ENCODE measurements around the gene ACOT7. TPM values are rescaled to one million over a fixed set of nuclear protein-coding genes. Genes with fewer than 3 reads are reported as not detected.
"Not testable (repeated sequence)": the region's sequence is repeated elsewhere in the genome, so short reads cannot be mapped to it uniquely, and the experiment has no call there.

Gene ACOT7
- total and polyA plus RNA-seq, 2 experiments from 2014 or later = 20.3 to 39.9 TPM

GRCh38 chr1:6310116-6310848, 83.3 kb downstream of the ACOT7 start:
- H3K9me3 ChIP-seq (ENCODE audit: low read depth) = no peaks in the 10 kb centered on the region

GRCh38 chr1:6309564-6309963, 84.0 kb downstream of the ACOT7 start:
- H3K36me3 ChIP-seq (replicated peaks; ENCODE audit: insufficient read depth, low read depth) = no peaks in the 10 kb centered on the region
- H3K4me1 ChIP-seq (ENCODE audit: insufficient read depth) = no peaks in the 10 kb centered on the region
- no peaks in the 10 kb centered on the region for H3K9me3 ChIP-seq (ENCODE audit: low read depth)
- DNase-seq (ENCODE audit: low spot score) = no peak
- H3K27ac ChIP-seq = no peak overlapping the region
- no peaks in the 10 kb centered on the region for H3K27me3 ChIP-seq
- H2AFZ ChIP-seq = no peak overlapping the region
- H3K9me2 ChIP-seq (replicated peaks; ENCODE audit: insufficient read depth) = no peaks in the 10 kb centered on the region
- no peaks in the 10 kb centered on the region for H4K20me1 ChIP-seq (ENCODE audit: insufficient read depth, poor library complexity, severe bottlenecking)
- no peaks in the 10 kb centered on the region for H3K79me2 ChIP-seq
- no peak overlapping the region for H3K4me3 ChIP-seq
- 54% methylated on average over 7 of the region's 7 CpGs for WGBS (ENCODE audit: low lambda C conversion rate, missing lambda C conversion rate)
- no peak overlapping the region for H3K4me2 ChIP-seq
- TF ChIP-seq EZH2phosphoT487 (IDR thresholded peaks at IDR 0.05; ENCODE audit: low read depth, severe bottlenecking, unreplicated experiment) (no peak), CTCF (IDR thresholded peaks at IDR 0.05; ENCODE audit: poor library complexity) (no peak), EZH2 (IDR thresholded peaks at IDR 0.05; ENCODE audit: borderline replicate concordance) (no peak)

More at GRCh38 chr1:6310116-6310848, 83.3 kb downstream of the ACOT7 start:
- DNase-seq (ENCODE audit: low spot score) = no peak
- Histone ChIP-seq H3K9me2 (replicated peaks; ENCODE audit: insufficient read depth) (no peaks in the 10 kb centered on the region), H3K4me3 (no peak overlapping the region), H3K4me1 (ENCODE audit: insufficient read depth) (no peaks in the 10 kb centered on the region), H3K79me2 (no peaks in the 10 kb centered on the region), H3K4me2 (no peak overlapping the region), H3K36me3 (replicated peaks; ENCODE audit: insufficient read depth, low read depth) (no peaks in the 10 kb centered on the region), H3K27ac (no peak overlapping the region), H2AFZ (no peak overlapping the region), H4K20me1 (ENCODE audit: insufficient read depth, poor library complexity, severe bottlenecking) (no peaks in the 10 kb centered on the region), H3K27me3 (no peaks in the 10 kb centered on the region)
- 87% methylated on average over 9 of the region's 9 CpGs for WGBS (ENCODE audit: low lambda C conversion rate, missing lambda C conversion rate)
- TF ChIP-seq CTCF (IDR thresholded peaks at IDR 0.05; ENCODE audit: poor library complexity) = no peak
- TF ChIP-seq EZH2 (IDR thresholded peaks at IDR 0.05; ENCODE audit: borderline replicate concordance) = no peak
- TF ChIP-seq EZH2phosphoT487 (IDR thresholded peaks at IDR 0.05; ENCODE audit: low read depth, severe bottlenecking, unreplicated experiment) = no peak

- Histone ChIP-seq H3K27me3 (no peaks in the 10 kb centered on the region), H3K27ac (no peak overlapping the region), H3K4me1 (ENCODE audit: insufficient read depth) (no peaks in the 10 kb centered on the region), H2AFZ (no peak overlapping the region), H3K36me3 (replicated peaks; ENCODE audit: insufficient read depth, low read depth) (no peaks in the 10 kb centered on the region), H4K20me1 (ENCODE audit: insufficient read depth, poor library complexity, severe bottlenecking) (no peaks in the 10 kb centered on the region), H3K9me3 (ENCODE audit: low read depth) (no peaks in the 10 kb centered on the region), H3K79me2 (no peaks in the 10 kb centered on the region), H3K4me2 (no peak overlapping the region), H3K4me3 (no peak overlapping the region), H3K9me2 (replicated peaks; ENCODE audit: insufficient read depth) (no peaks in the 10 kb centered on the region)
- TF ChIP-seq EZH2 (IDR thresholded peaks at IDR 0.05; ENCODE audit: borderline replicate concordance) (no peak), EZH2phosphoT487 (IDR thresholded peaks at IDR 0.05; ENCODE audit: low read depth, severe bottlenecking, unreplicated experiment) (no peak), CTCF (IDR thresholded peaks at IDR 0.05; ENCODE audit: poor library complexity) (no peak)
- 93% methylated on average over 13 of the region's 13 CpGs for WGBS (ENCODE audit: low lambda C conversion rate, missing lambda C conversion rate)
- DNase-seq (ENCODE audit: low spot score) = no peak
Observed at GRCh38 chr1:6308449-6308848, 85.1 kb downstream of the ACOT7 start.

GRCh38 chr1:6307682-6308081, 85.9 kb downstream of the ACOT7 start:
- not testable (repeated sequence) for H3K4me2 ChIP-seq; H3K4me1 ChIP-seq (ENCODE audit: insufficient read depth); H3K27me3 ChIP-seq; H3K36me3 ChIP-seq (replicated peaks; ENCODE audit: insufficient read depth, low read depth); H3K4me3 ChIP-seq; H3K9me3 ChIP-seq (ENCODE audit: low read depth); H4K20me1 ChIP-seq (ENCODE audit: insufficient read depth, poor library complexity, severe bottlenecking); H3K9me2 ChIP-seq (replicated peaks; ENCODE audit: insufficient read depth); DNase-seq (ENCODE audit: low spot score); H2AFZ ChIP-seq; H3K79me2 ChIP-seq; H3K27ac ChIP-seq
- WGBS (ENCODE audit: low lambda C conversion rate, missing lambda C conversion rate) = 97% methylated on average over 7 of the region's 7 CpGs
